ENCODE results near the gene PARD6A. TPM values are rescaled to one million over a fixed set of nuclear protein-coding genes. Genes with fewer than 3 reads are reported as not detected.

PARD6A gene
- total and polyA plus RNA-seq, 2 of the 13 experiments (the other 11 are each of a cell fraction or from before 2014, with no cell fraction given): 3.5 to 4.3 TPM

- Histone ChIP-seq H3K9me3 (ENCODE audit: low read length) (no peaks in the 10 kb centered on the region), H3K4me1 (ENCODE audit: insufficient read depth, low read length) (peaks cover 38% of the 10 kb centered on the region), H3K4me2 (ENCODE audit: low read depth, low read length) (peak overlapping the region; percentile 98), H4K20me1 (ENCODE audit: insufficient read depth, low read length) (no peaks in the 10 kb centered on the region), H2AFZ (ENCODE audit: low read length) (no peak overlapping the region), H3K79me2 (ENCODE audit: insufficient read depth, low read length) (no peaks in the 10 kb centered on the region), H3K36me3 (replicated peaks in 1 of 2; ENCODE audit: control insufficient read depth in 1 of 2, insufficient read depth in 2 of 2, low read length in 2 of 2) (peaks cover 0 to 3% of the 10 kb centered on the region in 2 experiments; a peak in 1 of 5 replicates), H3K27ac (ENCODE audit: extremely low read length, insufficient read depth, low read length) (peak overlapping the region; percentile 67), H3K4me3 (replicated peaks in 1 of 3; ENCODE audit: insufficient read depth in 1 of 3, low read depth in 2 of 3, low read length in 3 of 3) (peak overlapping the region; percentile 77 to 96 (median 88)), H3K9ac (ENCODE audit: insufficient read depth, low read depth, low read length) (peak overlapping the region; percentile 76), H3K27me3 (ENCODE audit: control insufficient read depth in 1 of 2, insufficient read depth in 2 of 2, low read length in 2 of 2) (no peaks in the 10 kb centered on the region; a peak in 1 of 5 replicates)
- 3% methylated on average over 5 of the region's 10 CpGs for WGBS (ENCODE audit: low lambda C conversion rate)
- no TSS peak for BruUV-seq (replicated peaks)
- intact Hi-C loops (cut with micrococcal nuclease; ENCODE audit: unreplicated experiment): no loop called here
- CTCF ChIA-PET (ENCODE audit: low intra/inter-chr PET ratio, low total read pairs): interaction anchor here (1.1 to 4.2 kb wide), 8 partner anchors 14 to 173 kb away, joined by 3 to 118 read pairs (median 8); partner anchors contain the start of genes CARMIL2 and CTCF
- ATAC-seq: peak; percentile 12
- no peak for FAIRE-seq
- no peak for DNase-seq (ENCODE audit: low spot score)
- in situ Hi-C loops (cut with HindIII; ENCODE audit: extremely low pct_ligation_motif_present, low pct_unique_long_range_greater_than_20kb): loop anchor here (5.0 to 10.0 kb wide), 2 partner anchors 140 to 267 kb away; partner anchors contain the start of genes CTRL, PSMB10, RANBP10 and TSNAXIP1
- POLR2A ChIA-PET: interaction anchor here (0.9 to 3.8 kb wide), 7 partner anchors 52 to 417 kb away, joined by 4 to 28 read pairs (median 5); partner anchors contain the start of genes ATP6V0D1, CTCF, GFOD2 and NUTF2
- TF ChIP-seq AHDC1 (CRISPR knock-in tag; IDR thresholded peaks at IDR 0.05; ENCODE audit: borderline replicate concordance) (0 out of 2 replicates have a peak, but pooled peaks have one; percentile 56), EEA1 (CRISPR knock-in tag; IDR thresholded peaks at IDR 0.05; ENCODE audit: borderline replicate concordance) (0 out of 2 replicates have a peak, but pooled peaks have one; percentile 10), ZC3H13 (CRISPR knock-in tag; IDR thresholded peaks at IDR 0.05) (0 out of 2 replicates have a peak, but pooled peaks have one; percentile 66), STAT6 (CRISPR knock-in tag; IDR thresholded peaks at IDR 0.05; ENCODE audit: borderline replicate concordance) (no peak), ZNF354B (CRISPR knock-in tag; IDR thresholded peaks at IDR 0.05) (0 out of 2 replicates have a peak, but pooled peaks have one; percentile 68), ZNF746 (CRISPR knock-in tag; IDR thresholded peaks at IDR 0.05) (0 out of 2 replicates have a peak, but pooled peaks have one; percentile 46), ZNF446 (CRISPR knock-in tag; IDR thresholded peaks at IDR 0.05) (0 out of 2 replicates have a peak, but pooled peaks have one; percentile 19), GATAD1 (CRISPR knock-in tag; IDR thresholded peaks at IDR 0.05) (no peak), HOXA7 (CRISPR knock-in tag; IDR thresholded peaks at IDR 0.05) (no peak), MXD4 (CRISPR knock-in tag; IDR thresholded peaks at IDR 0.05) (no peak), ZBTB1 (CRISPR knock-in tag; IDR thresholded peaks at IDR 0.05; ENCODE audit: borderline replicate concordance) (0 out of 2 replicates have a peak, but pooled peaks have one; percentile 12), NR1H2 (CRISPR knock-in tag; IDR thresholded peaks at IDR 0.05; ENCODE audit: borderline replicate concordance, low read depth) (0 out of 2 replicates have a peak, but pooled peaks have one; percentile 13), CREB1 (IDR thresholded peaks at IDR 0.05) (no peak), CREB1 (CRISPR knock-in tag; IDR thresholded peaks at IDR 0.05) (no peak), SNAPC5 (CRISPR knock-in tag; IDR thresholded peaks at IDR 0.05; ENCODE audit: borderline replicate concordance) (peak; percentile 60; the same call in 1 of the 2 replicates), JARID2 (CRISPR knock-in tag; IDR thresholded peaks at IDR 0.05; ENCODE audit: insufficient replicate concordance) (peak; percentile 1), ISL2 (CRISPR knock-in tag; IDR thresholded peaks at IDR 0.05) (no peak)
Measured at GRCh38 chr16:67667453-67667816, 6.7 kb downstream of the PARD6A start.

All from HepG2 (cell line).